Hepatocyte (in vitro differentiated cells): ENCODE data around the gene ACR. TPM values are rescaled to one million over a fixed set of nuclear protein-coding genes. Genes with fewer than 3 reads are reported as not detected.

Experiments used
- DNase-seq: peaks from one replicate; pipeline ENCODE4 v3.0.0-alpha.2; 2016; ENCODE audit warnings: low spot score
- H2AFZ ChIP-seq: fragments of 200-600 bp; sonication (generic); 2 replicates; pipeline ENCODE4 v1.6.0; 2016; ENCODE audit warnings: antibody characterized with exemption, mild to moderate bottlenecking
- H3K27ac ChIP-seq: fragments of 200-600 bp; sonication (generic); 2 replicates; pipeline ENCODE4 v1.5.1; 2016; ENCODE audit warnings: mild to moderate bottlenecking
- H3K27me3 ChIP-seq: fragments of 200-600 bp; sonication (generic); 2 replicates; pipeline ENCODE4 v1.6.1; 2016
- H3K36me3 ChIP-seq: fragments of 200-600 bp; sonication (generic); replicated peaks from 2 replicates; pipeline ENCODE4 v1.5.1; 2016; ENCODE audit warnings: low read depth; ENCODE audit not compliant: insufficient read depth
- H3K4me1 ChIP-seq: fragments of 200-600 bp; sonication (generic); 2 replicates; pipeline ENCODE4 v1.5.1; 2016; ENCODE audit warnings: mild to moderate bottlenecking, moderate library complexity; ENCODE audit not compliant: insufficient read depth
- H3K4me2 ChIP-seq: fragments of 200-600 bp; sonication (generic); 2 replicates; pipeline ENCODE4 v1.6.0; 2016
- H3K4me3 ChIP-seq: fragments of 200-600 bp; sonication (generic); 2 replicates; pipeline ENCODE4 v1.5.1; 2016; ENCODE audit warnings: mild to moderate bottlenecking
- H3K79me2 ChIP-seq: fragments of 200-600 bp; sonication (generic); 2 replicates; pipeline ENCODE4 v1.6.0; 2017; ENCODE audit warnings: mild to moderate bottlenecking
- H3K9me2 ChIP-seq: fragments of 200-600 bp; sonication (generic); replicated peaks from 2 replicates; pipeline ENCODE4 v1.6.0; 2017; ENCODE audit warnings: mild to moderate bottlenecking; ENCODE audit not compliant: insufficient read depth
- H3K9me3 ChIP-seq: fragments of 200-600 bp; sonication (generic); 2 replicates; pipeline ENCODE4 v1.5.1; 2016; ENCODE audit warnings: low read depth, mild to moderate bottlenecking
- H4K20me1 ChIP-seq: fragments of 200-600 bp; sonication (generic); 2 replicates; pipeline ENCODE4 v1.6.0; 2016; ENCODE audit warnings: mild to moderate bottlenecking; ENCODE audit not compliant: insufficient read depth, poor library complexity, severe bottlenecking
- CTCF ChIP-seq: fragments of 200-600 bp; sonication (generic); IDR thresholded peaks from 2 replicates; pipeline ENCODE4 v1.5.1; 2016; ENCODE audit warnings: antibody characterized with exemption, mild to moderate bottlenecking; ENCODE audit not compliant: poor library complexity
- EZH2 ChIP-seq: fragments of 200-600 bp; sonication (generic); IDR thresholded peaks from 2 replicates; pipeline ENCODE4 v1.6.1; 2016; ENCODE audit warnings: antibody characterized with exemption, mild to moderate bottlenecking, borderline replicate concordance
- EZH2phosphoT487 ChIP-seq: fragments of 200-600 bp; sonication (generic); IDR thresholded peaks from one replicate; pipeline ENCODE4 v1.6.1; 2018; ENCODE audit warnings: antibody characterized with exemption, mild to moderate bottlenecking, low read depth, moderate library complexity; ENCODE audit not compliant: unreplicated experiment, severe bottlenecking
- WGBS: methylation state at CpG from one replicate; pipeline ENCODE4 v1.1.6; 2016; ENCODE audit warnings: low lambda C conversion rate; ENCODE audit errors: missing lambda C conversion rate; 5-methylcytosine and 5-hydroxymethylcytosine counted together
- polyA plus RNA-seq: library from polyadenylated mRNA; unstranded; fragments of >200 nt; fragmentation: Nextera tagmentation; extraction: Ambion mirVana; gene quantifications from 2 replicates; pipeline ENCODE4 v1.2.1, GENCODE V29; 2016
- total RNA-seq: library from RNA; depleted of rRNA; stranded (reverse); fragments of >200 nt; gene quantifications from 2 replicates; pipeline ENCODE4 v1.2.3, GENCODE V29; 2014

ACR gene
- total and polyA plus RNA-seq, 2 experiments from 2014 or later: not detected

GRCh38 chr22:50730013-50730891 lies 7.8 kb upstream of the ACR start:
- Histone ChIP-seq H3K4me3 (no peak overlapping the region), H3K27ac (no peak overlapping the region), H3K36me3 (no peaks in the 10 kb centered on the region), H3K79me2 (no peaks in the 10 kb centered on the region), H3K27me3 (no peaks in the 10 kb centered on the region), H3K4me2 (no peak overlapping the region), H2AFZ (no peak overlapping the region), H4K20me1 (no peaks in the 10 kb centered on the region), H3K9me2 (no peaks in the 10 kb centered on the region), H3K4me1 (no peaks in the 10 kb centered on the region), H3K9me3 (no peaks in the 10 kb centered on the region)
- 92% methylated on average over 23 of the region's 54 CpGs for WGBS
- no peak for TF ChIP-seq EZH2
- TF ChIP-seq CTCF: no peak
- TF ChIP-seq EZH2phosphoT487: no peak
- DNase-seq: no peak

- Histone ChIP-seq H3K4me2 (no peak overlapping the region), H3K79me2 (no peaks in the 10 kb centered on the region)
- DNase-seq: no peak
These were observed 6.9 kb upstream of the ACR start for GRCh38 chr22:50730941-50731661.

GRCh38 chr22:50731811-50732624 lies 6.0 kb upstream of the ACR start:
- no peaks in the 10 kb centered on the region for H3K9me2 ChIP-seq
- H3K36me3 ChIP-seq: no peaks in the 10 kb centered on the region
- H3K27ac ChIP-seq: no peak overlapping the region
- no peak overlapping the region for H3K4me2 ChIP-seq
- peak; percentile 60 for DNase-seq
- no peak overlapping the region for H3K4me3 ChIP-seq
- H3K9me3 ChIP-seq: no peaks in the 10 kb centered on the region
- no peak overlapping the region for H2AFZ ChIP-seq
- no peak for TF ChIP-seq EZH2phosphoT487
- TF ChIP-seq CTCF: peak; percentile 67
- H3K4me1 ChIP-seq: no peaks in the 10 kb centered on the region
- H3K27me3 ChIP-seq: no peaks in the 10 kb centered on the region
- no peaks in the 10 kb centered on the region for H3K79me2 ChIP-seq
- H4K20me1 ChIP-seq: no peaks in the 10 kb centered on the region
- WGBS: 44% methylated on average over 31 of the region's 32 CpGs

More at GRCh38 chr22:50730941-50731661, 6.9 kb upstream of the ACR start:
- Histone ChIP-seq H3K9me2 (no peaks in the 10 kb centered on the region), H3K27me3 (no peaks in the 10 kb centered on the region), H3K27ac (no peak overlapping the region), H3K36me3 (no peaks in the 10 kb centered on the region), H4K20me1 (no peaks in the 10 kb centered on the region), H2AFZ (no peak overlapping the region), H3K4me3 (no peak overlapping the region), H3K4me1 (no peaks in the 10 kb centered on the region), H3K9me3 (no peaks in the 10 kb centered on the region)
- WGBS: 80% methylated on average over 5 of the region's 76 CpGs
- no peak for TF ChIP-seq EZH2phosphoT487
- TF ChIP-seq CTCF: no peak
- TF ChIP-seq EZH2: no peak
